Breast epithelium (tissue), 3 donors: ENCODE results near the gene LEUTX.

ENCODE experiments used
- POLR2A ChIP-seq: fragments of 450-650 bp; IDR thresholded peaks from one replicate; pipeline ENCODE4 v1.6.1; 2016; ENCODE audit warnings: antibody characterized with exemption, mild to moderate bottlenecking, moderate library complexity
- POLR2AphosphoS5 ChIP-seq, 3 donors: sonication (generic); formaldehyde crosslinking; IDR thresholded peaks; one replicate each; pipeline ENCODE4 v1.6.1; 2017; ENCODE audit warnings: antibody characterized with exemption in 3 of 3
- TF ChIP-seq, protein P1 (sequence below), 3 donors: fragments of 450-650 bp; IDR thresholded peaks; one replicate each; pipeline ENCODE4 v1.5.1; 2016 to 2017; ENCODE audit warnings: antibody characterized with exemption in 3 of 3, mild to moderate bottlenecking in 3 of 3, moderate library complexity in 3 of 3

DNA sequence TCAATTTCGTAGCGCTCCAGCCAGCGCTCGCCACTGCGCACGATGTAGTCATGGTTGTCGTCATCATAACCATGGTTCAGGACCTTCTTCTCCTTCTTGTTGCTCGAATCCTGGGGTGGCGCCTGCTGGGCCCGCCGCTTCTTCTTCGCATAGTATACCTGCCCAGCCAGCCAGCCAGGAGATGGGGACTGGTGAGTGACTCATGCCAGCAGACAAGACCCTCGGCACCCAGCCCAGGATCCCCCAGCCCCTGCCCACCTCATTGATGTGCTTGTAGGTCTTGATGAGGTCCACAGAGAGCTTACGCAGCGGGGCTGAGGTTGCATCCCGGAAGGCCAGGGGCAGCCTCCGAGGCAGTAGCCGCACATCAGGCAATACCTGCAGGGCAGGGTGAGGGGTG, 51.8 kb downstream of the LEUTX start:
- no peak for TF ChIP-seq POLR2A
- TF ChIP-seq, protein P1, sequence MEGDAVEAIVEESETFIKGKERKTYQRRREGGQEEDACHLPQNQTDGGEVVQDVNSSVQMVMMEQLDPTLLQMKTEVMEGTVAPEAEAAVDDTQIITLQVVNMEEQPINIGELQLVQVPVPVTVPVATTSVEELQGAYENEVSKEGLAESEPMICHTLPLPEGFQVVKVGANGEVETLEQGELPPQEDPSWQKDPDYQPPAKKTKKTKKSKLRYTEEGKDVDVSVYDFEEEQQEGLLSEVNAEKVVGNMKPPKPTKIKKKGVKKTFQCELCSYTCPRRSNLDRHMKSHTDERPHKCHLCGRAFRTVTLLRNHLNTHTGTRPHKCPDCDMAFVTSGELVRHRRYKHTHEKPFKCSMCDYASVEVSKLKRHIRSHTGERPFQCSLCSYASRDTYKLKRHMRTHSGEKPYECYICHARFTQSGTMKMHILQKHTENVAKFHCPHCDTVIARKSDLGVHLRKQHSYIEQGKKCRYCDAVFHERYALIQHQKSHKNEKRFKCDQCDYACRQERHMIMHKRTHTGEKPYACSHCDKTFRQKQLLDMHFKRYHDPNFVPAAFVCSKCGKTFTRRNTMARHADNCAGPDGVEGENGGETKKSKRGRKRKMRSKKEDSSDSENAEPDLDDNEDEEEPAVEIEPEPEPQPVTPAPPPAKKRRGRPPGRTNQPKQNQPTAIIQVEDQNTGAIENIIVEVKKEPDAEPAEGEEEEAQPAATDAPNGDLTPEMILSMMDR (IDR thresholded peaks at IDR 0.05): no peak
- TF ChIP-seq POLR2AphosphoS5 (IDR thresholded peaks at IDR 0.05): no peak
